Activated CD8-positive, alpha-beta T cell treated with anti-CD3 and anti-CD28 coated beads for 36 hours (primary cell): Measurements from ENCODE around the gene YBX2. TPM values are rescaled to one million over a fixed set of nuclear protein-coding genes. Genes with fewer than 3 reads are reported as not detected.

Source experiments
- ATAC-seq: fragments of 200-7000 bp; cut with Tn5 transposase; one replicate; pipeline ENCODE4 v1.10.0; 2021; ENCODE audit warnings: mild to moderate bottlenecking, moderate library complexity
- CTCF ChIA-PET: fragments of 350-600 bp; sonication (Branson Sonifier 250); formaldehyde crosslinking; loops from one replicate; lab custom pipeline; 2021; ENCODE audit warnings: antibody characterized with exemption; lab: Charles Lee
- POLR2A ChIA-PET: fragments of 350-600 bp; sonication (Branson Sonifier 250); formaldehyde crosslinking; loops from one replicate; lab custom pipeline; 2021; ENCODE audit warnings: antibody characterized with exemption; lab: Charles Lee
- DNase-seq: peaks from one replicate; pipeline ENCODE4 v3.0.0-alpha.2; 2020
- H3K27ac Mint-ChIP-seq: one replicate; pipeline ENCODE4 v1.8.0; 2021; ENCODE audit warnings: mild to moderate bottlenecking, mixed read lengths
- H3K27me3 Mint-ChIP-seq: one replicate; pipeline ENCODE4 v1.8.0; 2021; ENCODE audit warnings: mixed read lengths
- H3K36me3 Mint-ChIP-seq: one replicate; pipeline ENCODE4 v1.8.0; 2021; ENCODE audit warnings: low read depth, mixed read lengths
- H3K4me1 Mint-ChIP-seq: one replicate; pipeline ENCODE4 v1.8.0; 2021; ENCODE audit warnings: low read depth, mixed read lengths
- H3K4me3 Mint-ChIP-seq: one replicate; pipeline ENCODE4 v1.8.0; 2021; ENCODE audit warnings: mild to moderate bottlenecking, moderate library complexity, mixed read lengths
- H3K9me3 Mint-ChIP-seq: one replicate; pipeline ENCODE4 v1.8.0; 2021; ENCODE audit warnings: mixed read lengths
- CTCF ChIP-seq: fragments of 200-600 bp; IDR thresholded peaks from one replicate; pipeline ENCODE4 v1.8.0; 2022; ENCODE audit warnings: antibody characterized with exemption, mild to moderate bottlenecking
- intact Hi-C: fragments of 100-400 bp; cut with micrococcal nuclease; formaldehyde crosslinking; loops from one replicate; pipeline ENCODE4 v1.10.0; 2022
- total RNA-seq, 2 experiments: library from RNA; stranded (reverse); gene quantifications; one replicate each; pipeline ENCODE4 v1.2.3, GENCODE V29; 2021

The YBX2 gene
- total RNA-seq, 2 experiments from 2014 or later = 0.56 to 0.83 TPM

- ChIA-PET POLR2A (interaction anchor here (1.1 to 2.0 kb wide), 4 partner anchors 9 to 19 kb away, joined by 3 to 9 read pairs (median 6); partner anchors contain the start of gene NEURL4), CTCF (interaction anchor here (1.0 kb wide), 1 partner anchor 9 kb away, joined by 4 read pairs; no protein-coding TSS in a partner anchor)
- H3K4me1 Mint-ChIP-seq = peaks cover 15% of the 10 kb centered on the region
- no peak overlapping the region for H3K27ac Mint-ChIP-seq
- H3K9me3 Mint-ChIP-seq = no peaks in the 10 kb centered on the region
- no peak for ATAC-seq
- no peak for DNase-seq
- intact Hi-C loops = no loop called here
- no peak for TF ChIP-seq CTCF
- H3K4me3 Mint-ChIP-seq = no peak overlapping the region
- no peaks in the 10 kb centered on the region for H3K27me3 Mint-ChIP-seq
- H3K36me3 Mint-ChIP-seq = peaks cover 29% of the 10 kb centered on the region
Measured at GRCh38 chr17:7318121-7318860, 23.9 kb upstream of the YBX2 start.

GRCh38 chr17:7317161-7317803 is 22.8 kb upstream of the YBX2 start:
- Mint-ChIP-seq H3K36me3 (peaks cover 39% of the 10 kb centered on the region), H3K4me3 (peak overlapping the region; percentile 12), H3K4me1 (peaks cover 25% of the 10 kb centered on the region), H3K9me3 (no peaks in the 10 kb centered on the region), H3K27ac (peak overlapping the region; percentile 55), H3K27me3 (no peaks in the 10 kb centered on the region)
- DNase-seq = no peak
- POLR2A ChIA-PET = interaction anchor here (1.1 to 2.0 kb wide), 5 partner anchors 8 to 36 kb away, joined by 3 to 9 read pairs (median 5); partner anchors contain the start of genes NEURL4 and SLC2A4
- TF ChIP-seq CTCF = no peak
- no peak for ATAC-seq
- intact Hi-C loops = no loop called here
- CTCF ChIA-PET = interaction anchor here (1.0 kb wide), 1 partner anchor 10 kb away, joined by 4 read pairs; no protein-coding TSS in a partner anchor

GRCh38 chr17:7315570-7316235 is 21.3 kb upstream of the YBX2 start:
- no peak for ATAC-seq
- H3K36me3 Mint-ChIP-seq = peaks cover 40% of the 10 kb centered on the region
- intact Hi-C loops = no loop called here
- H3K4me3 Mint-ChIP-seq = peak overlapping the region; percentile 88
- peaks cover 37% of the 10 kb centered on the region for H3K4me1 Mint-ChIP-seq
- ChIA-PET CTCF (interaction anchor here (1.2 to 1.5 kb wide), 3 partner anchors 9 to 40 kb away, joined by 4 to 6 read pairs (median 5); no protein-coding TSS in a partner anchor), POLR2A (interaction anchor here (0.7 to 9.0 kb wide), 13 partner anchors 11 to 271 kb away, joined by 3 to 150 read pairs (median 4); partner anchors contain the start of genes ACAP1, CD68, NEURL4 and SLC2A4)
- no peak for TF ChIP-seq CTCF
- H3K27me3 Mint-ChIP-seq = no peaks in the 10 kb centered on the region
- peak overlapping the region; percentile 89 for H3K27ac Mint-ChIP-seq
- DNase-seq = no peak
- no peaks in the 10 kb centered on the region for H3K9me3 Mint-ChIP-seq

- DNase-seq = peak; percentile 96
- Mint-ChIP-seq H3K36me3 (peaks cover 47% of the 10 kb centered on the region), H3K27ac (peak within 1 kb of the TSS; percentile 89), H3K27me3 (no peaks in the 10 kb centered on the region), H3K4me1 (peaks cover 45% of the 10 kb centered on the region), H3K4me3 (peak within 1 kb of the TSS; percentile 88), H3K9me3 (no peaks in the 10 kb centered on the region)
- peak; percentile 82 for ATAC-seq
- ChIA-PET POLR2A (interaction anchor here (0.6 to 9.0 kb wide), 27 partner anchors 12 to 371 kb away, joined by 3 to 150 read pairs (median 5); partner anchors contain the start of genes ACAP1, CD68, GABARAP and NEURL4), CTCF (interaction anchor here (1.1 to 2.6 kb wide), 6 partner anchors 10 to 373 kb away, joined by 3 to 20 read pairs (median 6); partner anchors contain the start of genes ACAP1, NEURL4 and TP53)
- TF ChIP-seq CTCF = no peak
- intact Hi-C loops = no loop called here
Measured at GRCh38 chr17:7314719-7315569, 20.5 kb upstream of the YBX2 start, which contains the start of gene GPS2. Gene GPS2, minus strand, starts transcription at chr17:7315360. Its CDS starts 308 bp downstream, at chr17:7315052.
